WTC11 (cell line): ENCODE data around the gene CCL4.
"Not testable (repeated sequence)": the region's sequence is repeated elsewhere in the genome, so short reads cannot be mapped to it uniquely, and the experiment has no call there.

Experiments
- CBFB ChIP-seq: sonication (generic); formaldehyde crosslinking; IDR thresholded peaks from 2 replicates; pipeline ENCODE4 v1.8.1; 2022; ENCODE audit warnings: mild to moderate bottlenecking, low read depth, missing genetic modification reagents
- CTCF ChIP-seq: fragments of 200-600 bp; IDR thresholded peaks from 2 replicates; pipeline ENCODE4 v1.8.0; 2022; ENCODE audit warnings: antibody characterized with exemption
- FOXK1 ChIP-seq: sonication (generic); formaldehyde crosslinking; IDR thresholded peaks from 2 replicates; pipeline ENCODE4 v1.8.0; 2022; ENCODE audit warnings: mild to moderate bottlenecking, moderate library complexity, missing genetic modification reagents
- JUN ChIP-seq: sonication (generic); formaldehyde crosslinking; IDR thresholded peaks from 2 replicates; pipeline ENCODE4 v1.8.0; 2023; ENCODE audit warnings: mild to moderate bottlenecking, missing genetic modification reagents
- NFE2L1 ChIP-seq: sonication (generic); formaldehyde crosslinking; IDR thresholded peaks from 2 replicates; pipeline ENCODE4 v1.8.1; 2023; ENCODE audit warnings: missing genetic modification reagents
- NR3C1 ChIP-seq: sonication (generic); formaldehyde crosslinking; conservative IDR thresholded peaks from 2 replicates; pipeline ENCODE4 v1.8.1; 2023; ENCODE audit warnings: low read depth, mild to moderate bottlenecking, missing genetic modification reagents
- PRDM15 ChIP-seq: sonication (generic); formaldehyde crosslinking; IDR thresholded peaks from 2 replicates; pipeline ENCODE4 v1.8.0; 2022; ENCODE audit warnings: missing genetic modification reagents
- PREB ChIP-seq: sonication (generic); formaldehyde crosslinking; IDR thresholded peaks from 2 replicates; pipeline ENCODE4 v1.8.1; 2022; ENCODE audit warnings: mild to moderate bottlenecking, missing genetic modification reagents, moderate library complexity, borderline replicate concordance
- RORB ChIP-seq: fragments of 250-450 bp; sonication (Bioruptor Pico); IDR thresholded peaks from 2 replicates; pipeline ENCODE4 v1.9.0; 2021; ENCODE audit warnings: mild to moderate bottlenecking
- TEAD4 ChIP-seq: sonication (generic); formaldehyde crosslinking; IDR thresholded peaks from 2 replicates; pipeline ENCODE4 v1.8.0; 2022; ENCODE audit warnings: mild to moderate bottlenecking, missing genetic modification reagents
- ZNF416 ChIP-seq: fragments of 250-450 bp; sonication (Bioruptor Pico); IDR thresholded peaks from 2 replicates; pipeline ENCODE4 v1.9.0; 2021; ENCODE audit warnings: mild to moderate bottlenecking, inconsistent platforms
- ZNF425 ChIP-seq: fragments of 250-450 bp; sonication (Bioruptor Pico); conservative IDR thresholded peaks from 2 replicates; pipeline ENCODE4 v1.9.0; 2021; ENCODE audit warnings: mild to moderate bottlenecking

GRCh38 chr17:36092715-36093114 lies 10.9 kb upstream of the CCL4 start:
- not testable (repeated sequence) for TF ChIP-seq CBFB (CRISPR knock-in tag); CTCF; ZNF416 (CRISPR knock-in tag); JUN; PREB (CRISPR knock-in tag); PRDM15 (CRISPR knock-in tag); RORB (CRISPR knock-in tag); NFE2L1; TEAD4 (CRISPR knock-in tag); NR3C1 (CRISPR knock-in tag); ZNF425 (CRISPR knock-in tag); FOXK1 (CRISPR knock-in tag)
